Testis (tissue), 2 donors: ENCODE data around the gene GCH1.

Experiments used
- CTCF ChIP-seq, 3 experiments: fragments of 450-650 bp in 2 of 3; fragments of 200-600 bp in 1 of 3; sonication (generic) in 1 of 3; IDR thresholded peaks; one replicate each; pipeline ENCODE4 v1.5.1; 2016 to 2019; ENCODE audit warnings: antibody characterized with exemption in 3 of 3, mild to moderate bottlenecking in 2 of 3, moderate library complexity in 1 of 3
- POLR2A ChIP-seq: fragments of 450-650 bp; IDR thresholded peaks from one replicate; pipeline ENCODE4 v1.6.1; 2017; ENCODE audit warnings: antibody characterized with exemption, mild to moderate bottlenecking, moderate library complexity

- no peak for TF ChIP-seq CTCF (IDR thresholded peaks at IDR 0.05)
- no peak for TF ChIP-seq POLR2A
Observed at GRCh38 chr14:54797986-54798385, 104.6 kb downstream of the GCH1 start.
